NCI-H2029 treated with DMSO at 0.1 percent for 48 hours (cell line): ENCODE data around the gene KRTAP5-10.
"Not testable (repeated sequence)": the region's sequence is repeated elsewhere in the genome, so short reads cannot be mapped to it uniquely, and the experiment has no call there.

Experiments used
- DNase-seq: peaks from one replicate; lab custom pipeline; 2025; lab: John Stamatoyannopoulos, UW

KRTAP5-10 gene

DNA sequence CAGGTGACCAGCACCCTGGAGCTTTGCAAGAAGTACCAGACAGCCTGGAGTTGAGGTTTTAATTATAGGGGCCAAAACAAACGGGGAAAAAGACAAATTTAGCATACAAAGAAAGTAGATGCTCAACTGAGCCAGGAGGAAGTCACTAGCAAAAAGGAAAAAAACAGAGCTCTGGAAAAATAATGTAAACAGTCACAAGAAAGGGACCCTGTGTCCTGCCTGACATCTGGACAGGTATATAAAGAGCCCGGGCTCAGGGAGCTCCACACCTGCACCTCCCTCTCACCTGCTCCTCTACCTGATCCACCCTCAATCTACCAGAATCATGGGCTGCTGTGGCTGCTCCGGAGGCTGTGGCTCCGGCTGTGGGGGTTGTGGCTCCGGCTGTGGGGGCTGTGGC lies at the start of gene KRTAP5-10:
Gene KRTAP5-10, plus strand, starts transcription at position 301 of the 400 bp plus-strand sequence. Its CDS starts 25 bp downstream, at position 326.
- no peak for DNase-seq

DNA sequence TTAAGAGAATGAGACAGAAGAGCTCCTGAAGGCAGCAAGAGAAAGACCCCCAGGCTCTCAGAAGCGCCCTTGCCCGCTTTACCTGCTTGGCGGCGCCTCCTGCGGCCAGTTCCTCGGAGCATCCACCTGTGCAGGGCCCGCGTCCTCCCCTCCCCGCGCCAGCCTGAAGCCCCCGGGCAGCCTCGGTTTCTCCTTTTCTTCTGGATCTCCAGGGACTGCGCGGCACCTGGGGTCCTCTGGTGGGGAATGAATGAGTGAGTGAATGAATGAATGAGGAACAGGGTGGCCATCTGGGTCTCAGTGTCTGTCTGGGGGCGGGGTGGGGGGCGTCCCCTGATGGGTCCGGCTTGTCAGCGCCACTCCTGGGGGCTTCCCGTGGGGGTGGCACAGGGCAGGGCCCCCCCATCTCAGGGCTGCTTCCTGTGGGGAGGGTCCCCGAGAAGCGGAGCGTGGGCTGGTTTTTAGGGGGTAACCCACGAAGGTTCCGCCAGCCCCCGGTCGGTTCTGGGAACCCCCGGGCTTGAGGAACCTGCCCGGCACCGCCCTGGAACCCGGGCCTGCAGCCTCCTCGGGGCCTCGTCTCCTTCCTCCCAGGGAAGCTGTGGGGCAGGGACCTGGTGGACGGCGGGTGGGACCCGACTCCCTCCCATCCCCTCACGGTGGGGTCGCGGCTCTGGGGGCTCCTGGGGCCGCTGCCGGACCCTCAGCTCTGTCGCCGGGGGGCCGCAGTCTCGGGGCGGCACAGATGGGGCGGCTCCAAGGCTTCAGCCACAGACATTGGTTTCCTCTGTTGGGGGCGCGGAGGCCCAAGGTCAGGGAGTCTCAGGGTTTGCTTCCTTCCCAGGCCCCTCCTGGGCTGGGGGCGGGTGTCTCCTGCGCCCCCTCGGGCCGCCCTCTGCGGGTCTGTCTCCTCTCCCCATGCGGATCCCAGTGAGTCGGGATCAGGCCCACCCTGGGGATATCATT lies 46.6 kb upstream of the KRTAP5-10 start:
- no peak for DNase-seq

- no peak for DNase-seq
These were observed 45.8 kb upstream of the KRTAP5-10 start for GRCh38 chr11:71519546-71519945.

DNA sequence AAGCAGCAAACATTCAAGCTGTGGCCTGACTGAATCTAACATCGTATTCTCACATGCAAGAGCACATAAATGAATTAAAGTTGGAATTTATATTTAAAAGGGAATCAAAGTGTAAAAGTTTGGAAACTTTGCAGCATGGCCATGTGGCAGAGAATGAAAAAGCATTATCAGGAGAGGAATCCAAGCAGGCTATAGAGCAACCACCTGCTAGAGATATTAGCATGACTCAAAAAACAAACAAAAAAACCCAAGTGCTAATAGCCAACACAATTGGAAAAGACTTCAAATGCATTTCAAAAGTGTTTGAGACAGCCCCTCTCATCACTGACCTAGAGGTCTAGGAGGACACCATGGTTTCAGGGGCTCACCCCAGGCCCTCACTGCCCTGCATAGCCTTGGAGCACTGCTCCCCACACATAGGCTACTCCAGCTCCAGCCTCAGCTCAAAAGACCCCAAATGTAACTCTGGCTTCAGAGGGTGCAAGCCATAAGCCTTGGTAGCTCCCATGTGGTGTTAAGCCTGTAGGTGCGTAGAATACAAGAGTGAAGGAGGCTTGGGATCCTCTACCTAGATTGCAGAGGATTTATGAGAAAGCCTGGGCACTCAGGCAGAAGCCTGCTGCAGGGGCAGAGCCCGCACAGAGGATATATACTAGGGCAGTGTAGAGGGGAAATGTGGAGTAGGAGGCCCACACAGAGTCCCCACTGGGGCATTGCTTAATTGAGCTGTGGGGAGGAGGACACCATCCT lies 40.0 kb upstream of the KRTAP5-10 start:
- no peak for DNase-seq

DNA sequence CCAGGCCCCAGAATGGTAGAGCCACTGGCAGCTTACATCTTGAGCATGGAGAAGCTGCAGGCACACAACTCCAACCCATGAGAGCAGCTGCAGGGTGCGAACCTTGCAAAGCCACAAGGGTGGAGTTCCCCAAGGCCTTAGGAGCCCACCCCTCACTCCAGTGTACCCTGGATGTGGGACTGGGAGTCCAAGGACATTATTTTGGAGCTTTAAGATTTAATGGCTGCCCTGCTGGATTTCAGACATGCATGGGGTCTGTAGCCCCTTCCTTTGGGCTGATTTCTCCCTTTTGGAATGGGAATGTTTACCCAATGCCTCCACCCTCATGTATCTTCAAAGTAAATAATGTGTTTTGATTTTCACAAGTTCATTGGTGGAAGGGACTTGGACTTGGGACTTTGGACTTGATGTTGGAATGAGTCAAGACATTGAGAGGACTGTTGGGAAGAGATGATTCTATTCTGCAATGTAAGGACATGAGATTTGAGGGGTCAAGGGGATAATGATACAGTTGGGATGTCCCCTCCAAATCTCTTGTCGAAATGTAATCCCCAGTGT lies 39.3 kb upstream of the KRTAP5-10 start:
- DNase-seq: no peak

DNA sequence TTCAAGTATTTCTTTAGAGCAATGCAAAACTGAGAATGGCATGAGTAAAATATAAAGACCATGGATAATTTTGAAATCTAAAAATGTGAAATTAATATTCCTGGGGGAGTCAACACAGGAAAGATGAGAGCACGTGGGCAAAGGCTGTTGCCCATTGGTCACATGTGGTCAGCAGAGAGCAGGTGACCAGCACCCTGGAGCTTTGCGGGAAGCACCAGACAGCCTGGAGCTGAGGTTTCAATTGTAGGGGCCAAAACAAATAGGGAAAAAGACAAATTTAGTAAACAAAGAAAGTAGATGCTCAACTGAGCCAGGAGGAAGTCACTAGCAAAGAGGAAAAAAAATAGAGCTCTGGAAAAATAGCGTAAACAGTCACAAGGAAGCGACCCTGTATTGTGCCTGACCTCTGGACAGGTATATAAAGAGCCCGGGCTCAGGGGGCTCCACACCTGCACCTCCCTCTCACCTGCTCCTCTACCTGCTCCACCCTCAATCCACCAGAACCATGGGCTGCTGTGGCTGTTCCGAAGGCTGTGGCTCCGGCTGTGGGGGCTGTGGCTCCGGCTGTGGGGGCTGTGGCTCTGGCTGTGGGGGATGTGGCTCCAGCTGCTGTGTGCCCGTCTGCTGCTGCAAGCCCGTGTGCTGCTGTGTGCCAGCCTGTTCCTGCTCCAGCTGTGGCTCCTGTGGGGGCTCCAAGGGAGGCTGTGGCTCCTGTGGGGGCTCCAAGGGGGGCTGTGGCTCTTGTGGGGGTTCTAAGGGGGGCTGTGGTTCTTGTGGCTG lies 38.4 kb upstream of the KRTAP5-10 start, which contains the start of gene KRTAP5-7:
Gene KRTAP5-7, plus strand, starts transcription at position 472 of the 780 bp plus-strand sequence. Its CDS starts 34 bp downstream, at position 506.
- DNase-seq: peak; percentile 3

DNA sequence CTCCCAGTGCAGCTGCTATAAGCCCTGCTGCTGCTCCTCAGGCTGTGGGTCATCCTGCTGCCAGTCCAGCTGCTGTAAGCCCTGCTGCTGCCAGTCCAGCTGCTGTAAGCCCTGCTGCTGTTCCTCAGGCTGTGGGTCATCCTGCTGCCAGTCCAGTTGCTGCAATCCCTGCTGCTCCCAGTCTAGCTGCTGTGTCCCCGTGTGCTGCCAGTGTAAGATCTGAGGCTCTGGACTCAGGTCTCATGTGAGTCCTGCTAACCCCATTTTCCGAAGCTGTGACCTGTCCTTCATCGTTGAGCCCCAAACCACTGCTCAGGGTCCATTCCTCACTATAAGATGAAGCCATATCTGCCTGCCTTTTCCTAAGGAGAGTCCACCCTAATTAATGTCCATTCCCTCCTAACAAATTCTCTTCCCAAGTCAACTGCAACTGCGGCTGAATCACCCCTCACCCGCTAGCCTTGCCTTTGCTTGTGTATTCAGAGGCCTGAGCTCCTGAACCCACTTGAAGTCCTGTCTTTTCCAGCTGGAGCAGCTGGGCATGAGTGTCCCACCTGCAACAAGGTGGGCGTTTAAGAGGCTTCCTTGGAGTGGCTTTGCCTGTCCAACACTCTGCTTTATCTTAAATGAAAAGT lies 37.7 kb upstream of the KRTAP5-10 start:
- no peak for DNase-seq

DNA sequence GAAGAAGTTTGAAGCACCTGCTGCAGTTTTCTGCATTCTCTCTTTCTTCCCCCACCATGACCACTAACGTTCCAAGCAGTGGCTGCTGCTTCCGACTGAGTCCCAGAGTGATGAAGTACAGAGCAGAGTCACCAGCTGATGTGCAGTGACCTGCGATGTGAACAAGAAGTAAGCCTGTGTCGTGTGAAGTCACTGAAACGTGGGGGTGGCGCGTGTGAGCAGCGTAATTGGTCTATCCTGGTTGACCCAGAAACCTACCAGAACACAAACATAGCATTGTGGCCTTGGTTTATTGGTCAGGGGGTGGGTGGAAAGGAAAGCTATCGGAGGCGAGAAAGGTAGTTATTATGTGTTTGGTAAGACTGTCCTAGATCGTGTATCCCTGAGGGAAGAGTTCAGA lies 34.8 kb upstream of the KRTAP5-10 start:
- no peak for DNase-seq

- DNase-seq: no peak
These were observed 33.2 kb upstream of the KRTAP5-10 start for GRCh38 chr11:71532036-71532610.

GRCh38 chr11:71534711-71535608 lies 30.4 kb upstream of the KRTAP5-10 start:
- DNase-seq: not testable (repeated sequence)

DNA sequence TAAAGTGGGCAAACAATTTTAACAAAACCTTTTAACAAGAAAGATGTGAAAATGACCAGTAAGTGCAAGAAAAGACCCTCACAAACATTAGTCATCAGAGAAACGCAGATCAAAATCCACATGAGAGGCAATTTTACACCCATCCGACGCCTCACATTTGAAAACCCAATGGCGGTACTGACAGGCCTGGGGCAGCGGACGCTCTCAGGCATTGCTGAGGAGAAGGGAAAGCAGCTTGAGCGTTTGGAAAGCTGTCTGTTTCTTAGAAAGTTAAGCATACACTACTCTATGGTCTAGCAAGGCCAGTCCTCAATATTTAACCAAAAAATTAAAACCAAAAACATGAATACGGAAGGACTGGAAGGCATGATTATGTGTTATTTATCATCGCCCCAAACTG lies 29.5 kb upstream of the KRTAP5-10 start:
- DNase-seq: no peak

GRCh38 chr11:71537537-71537936 lies 27.8 kb upstream of the KRTAP5-10 start:
- no peak for DNase-seq

DNA sequence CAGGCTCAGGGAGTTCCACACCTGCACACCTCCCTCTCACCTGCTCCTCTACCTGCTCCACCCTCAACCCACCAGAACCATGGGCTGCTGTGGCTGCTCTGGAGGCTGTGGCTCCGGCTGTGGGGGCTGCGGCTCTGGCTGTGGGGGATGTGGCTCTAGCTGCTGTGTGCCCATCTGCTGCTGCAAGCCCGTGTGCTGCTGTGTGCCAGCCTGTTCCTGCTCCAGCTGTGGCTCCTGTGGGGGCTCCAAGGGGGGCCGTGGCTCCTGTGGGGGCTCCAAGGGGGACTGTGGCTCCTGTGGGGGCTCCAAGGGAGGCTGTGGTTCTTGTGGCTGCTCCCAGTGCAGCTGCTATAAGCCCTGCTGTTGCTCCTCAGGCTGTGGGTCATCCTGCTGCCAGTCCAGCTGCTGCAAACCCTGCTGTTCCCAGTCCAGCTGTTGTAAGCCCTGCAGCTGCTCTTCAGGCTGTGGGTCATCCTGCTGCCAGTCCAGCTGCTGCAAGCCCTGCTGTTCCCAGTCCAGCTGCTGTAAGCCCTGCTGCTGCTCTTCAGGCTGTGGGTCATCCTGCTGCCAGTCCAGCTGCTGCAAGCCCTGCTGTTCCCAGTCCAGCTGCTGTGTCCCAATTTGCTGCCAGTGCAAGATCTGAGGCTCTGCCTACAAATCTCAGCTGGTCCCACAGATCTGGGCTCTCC lies 27.2 kb upstream of the KRTAP5-10 start, which contains the start of gene KRTAP5-8:
Gene KRTAP5-8, plus strand, starts transcription at position 49 of the 689 bp plus-strand sequence. Its CDS starts 31 bp downstream, at position 80.
- DNase-seq: not testable (repeated sequence)

DNA sequence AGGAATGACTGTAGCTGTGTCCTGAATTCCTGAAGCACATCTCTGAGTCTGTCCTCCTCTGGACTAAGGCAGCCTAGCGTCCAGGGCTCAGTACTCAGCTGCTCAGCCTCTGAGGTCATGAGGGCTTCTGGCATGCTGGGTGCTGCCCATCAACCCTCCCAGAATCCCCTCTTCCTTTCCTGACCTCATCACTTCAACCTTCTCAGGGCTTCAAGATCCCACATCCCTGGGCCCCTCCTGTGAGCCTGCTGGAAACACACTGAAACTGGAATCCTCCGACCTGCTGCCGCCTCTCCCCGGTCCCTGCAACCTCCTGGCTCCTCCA lies 26.7 kb upstream of the KRTAP5-10 start:
- DNase-seq: no peak

- no peak for DNase-seq
These were observed 26.3 kb upstream of the KRTAP5-10 start for GRCh38 chr11:71539017-71539416.

DNA sequence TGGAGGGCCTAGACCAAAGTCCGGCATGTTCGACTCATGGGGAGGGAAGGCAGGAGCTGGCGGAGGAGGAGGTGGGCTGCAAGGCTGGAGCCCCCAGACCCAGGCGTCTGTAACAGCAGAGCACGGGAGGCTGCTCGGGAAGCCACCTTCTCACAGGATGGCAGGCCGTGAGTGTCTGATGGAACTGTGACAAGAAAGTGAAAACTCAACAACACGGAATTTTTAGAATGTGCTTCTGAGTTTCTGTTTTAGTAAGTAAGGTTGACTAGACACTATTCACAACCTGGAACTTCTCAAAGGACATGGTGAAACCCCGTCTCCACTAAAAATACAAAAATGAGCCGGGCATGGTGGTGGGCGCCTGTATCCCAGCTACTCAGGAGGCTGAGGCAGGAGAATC lies 25.4 kb upstream of the KRTAP5-10 start:
- not testable (repeated sequence) for DNase-seq

DNA sequence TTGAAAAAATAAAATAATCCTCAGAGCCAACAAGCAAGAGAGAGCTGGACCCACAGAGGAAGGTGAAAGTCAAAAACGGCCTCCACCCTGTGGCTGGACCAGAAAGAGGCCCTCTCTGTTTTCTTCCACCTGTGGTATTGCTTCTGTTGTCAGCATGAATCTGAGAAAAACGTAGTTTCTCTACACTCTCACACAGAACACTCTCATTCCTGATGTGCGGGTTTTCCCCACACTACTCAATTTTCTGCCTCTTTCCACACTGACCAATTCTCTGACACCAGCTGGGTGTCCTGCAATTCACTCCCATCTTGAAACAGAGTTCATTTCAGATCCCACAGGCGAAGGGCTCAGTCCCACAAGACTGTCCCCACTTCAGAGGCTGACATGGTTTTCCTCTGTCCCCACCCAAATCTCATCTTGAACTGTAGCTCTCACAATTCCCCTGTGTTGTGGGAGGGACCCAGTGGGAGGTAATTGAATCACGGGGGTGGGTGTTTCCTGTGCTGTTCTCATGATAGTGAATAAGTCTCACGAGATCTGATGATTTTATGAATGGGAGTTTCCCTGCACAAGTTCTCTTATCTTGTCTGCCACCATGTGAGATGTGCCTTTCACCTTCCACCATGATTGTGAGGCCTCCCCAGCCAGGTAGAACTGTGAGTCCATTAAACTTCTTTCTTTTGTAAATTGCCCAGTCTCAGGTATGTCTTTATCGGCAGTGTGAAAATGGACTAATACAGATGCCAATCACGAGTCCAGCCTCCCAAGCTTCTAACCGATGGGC lies 24.6 kb upstream of the KRTAP5-10 start:
- not testable (repeated sequence) for DNase-seq

DNA sequence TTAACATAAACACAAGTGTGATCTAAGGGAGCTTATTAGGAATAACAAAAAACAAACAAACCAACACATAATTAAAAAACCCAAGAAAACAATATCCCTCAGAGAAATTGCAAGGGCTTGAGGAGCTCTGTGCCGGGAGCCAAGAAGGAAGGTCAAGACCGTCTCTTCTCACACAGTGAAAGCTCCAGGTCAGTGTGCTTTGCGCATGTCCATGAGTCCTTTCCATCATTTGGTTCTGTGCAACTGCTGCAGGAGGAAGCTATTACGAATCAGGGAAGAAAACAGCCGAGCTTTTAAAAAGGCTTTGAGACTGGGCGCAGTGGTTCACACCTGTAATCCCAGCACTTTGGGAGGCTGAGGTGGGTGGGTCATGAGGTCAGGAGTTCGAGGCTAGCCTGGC lies 23.0 kb upstream of the KRTAP5-10 start:
- no peak for DNase-seq
